HEK293T (cell line): ENCODE results near the gene NAIF1.
A peak's percentile ranks its signal among the peaks of the same experiment; 100 is the strongest.
"Not testable (repeated sequence)": the region's sequence is repeated elsewhere in the genome, so short reads cannot be mapped to it uniquely, and the experiment has no call there.

Experiments
- CTCF ChIA-PET: fragments of 350-600 bp; formaldehyde crosslinking; extraction: SDS; loops from one replicate; lab custom pipeline; 2021; ENCODE audit warnings: antibody characterized with exemption, inconsistent platforms; lab: Yijun Ruan, JAX
- POLR2A ChIA-PET: fragments of 350-600 bp; formaldehyde crosslinking; extraction: SDS; loops from one replicate; lab custom pipeline; 2020; ENCODE audit warnings: antibody characterized with exemption, inconsistent platforms; lab: Yijun Ruan, JAX
- DNase-seq: peaks from one replicate; pipeline ENCODE4 v3.0.0; 2012; ENCODE audit warnings: mixed read lengths; ENCODE audit errors: extremely low spot score
- ARNT ChIP-seq: fragments of 450-650 bp; IDR thresholded peaks from 2 replicates; pipeline ENCODE4 v1.6.1; 2017; ENCODE audit warnings: mild to moderate bottlenecking
- BHLHE40 ChIP-seq: fragments of 450-650 bp; IDR thresholded peaks from 2 replicates; pipeline ENCODE4 v1.6.1; 2016; ENCODE audit warnings: mild to moderate bottlenecking, moderate library complexity, borderline replicate concordance
- CTBP1 ChIP-seq: fragments of 450-650 bp; IDR thresholded peaks from 2 replicates; pipeline ENCODE4 v1.6.1; 2016; ENCODE audit warnings: borderline replicate concordance
- ELF4 ChIP-seq: fragments of 450-650 bp; IDR thresholded peaks from 2 replicates; pipeline ENCODE4 v1.6.1; 2017; ENCODE audit warnings: antibody characterized with exemption
- FOXA1 ChIP-seq: fragments of 450-650 bp; IDR thresholded peaks from 2 replicates; pipeline ENCODE4 v1.6.1; 2016; ENCODE audit warnings: mild to moderate bottlenecking
- FOXK2 ChIP-seq: fragments of 450-650 bp; IDR thresholded peaks from 2 replicates; pipeline ENCODE4 v1.6.1; 2016; ENCODE audit warnings: mild to moderate bottlenecking
- FOXM1 ChIP-seq: fragments of 450-650 bp; IDR thresholded peaks from 2 replicates; pipeline ENCODE4 v1.6.1; 2017; ENCODE audit warnings: mild to moderate bottlenecking, borderline replicate concordance
- HDGF ChIP-seq: fragments of 450-650 bp; IDR thresholded peaks from 2 replicates; pipeline ENCODE4 v1.6.1; 2017; ENCODE audit warnings: antibody characterized with exemption, borderline replicate concordance
- L3MBTL2 ChIP-seq: fragments of 450-650 bp; conservative IDR thresholded peaks from 2 replicates; pipeline ENCODE4 v1.6.1; 2016; ENCODE audit warnings: mild to moderate bottlenecking
- LEF1 ChIP-seq: fragments of 450-650 bp; IDR thresholded peaks from 2 replicates; pipeline ENCODE4 v1.6.1; 2017; ENCODE audit warnings: mild to moderate bottlenecking, borderline replicate concordance
- NFRKB ChIP-seq: fragments of 450-650 bp; IDR thresholded peaks from 2 replicates; pipeline ENCODE4 v1.6.1; 2016; ENCODE audit warnings: mild to moderate bottlenecking, moderate library complexity
- SP1 ChIP-seq: fragments of 450-650 bp; IDR thresholded peaks from 2 replicates; pipeline ENCODE4 v1.6.1; 2017
- SUZ12 ChIP-seq: fragments of 450-650 bp; IDR thresholded peaks from 2 replicates; pipeline ENCODE4 v1.6.1; 2016; ENCODE audit warnings: mild to moderate bottlenecking
- TARDBP ChIP-seq: fragments of 450-650 bp; IDR thresholded peaks from 2 replicates; pipeline ENCODE4 v1.6.1; 2016
- ZNF384 ChIP-seq: fragments of 450-650 bp; IDR thresholded peaks from 2 replicates; pipeline ENCODE4 v1.6.1; 2016
- TF ChIP-seq, protein P1 (sequence below): fragments of 450-650 bp; IDR thresholded peaks from 2 replicates; pipeline ENCODE4 v1.6.1; 2016

NAIF1 gene

DNA sequence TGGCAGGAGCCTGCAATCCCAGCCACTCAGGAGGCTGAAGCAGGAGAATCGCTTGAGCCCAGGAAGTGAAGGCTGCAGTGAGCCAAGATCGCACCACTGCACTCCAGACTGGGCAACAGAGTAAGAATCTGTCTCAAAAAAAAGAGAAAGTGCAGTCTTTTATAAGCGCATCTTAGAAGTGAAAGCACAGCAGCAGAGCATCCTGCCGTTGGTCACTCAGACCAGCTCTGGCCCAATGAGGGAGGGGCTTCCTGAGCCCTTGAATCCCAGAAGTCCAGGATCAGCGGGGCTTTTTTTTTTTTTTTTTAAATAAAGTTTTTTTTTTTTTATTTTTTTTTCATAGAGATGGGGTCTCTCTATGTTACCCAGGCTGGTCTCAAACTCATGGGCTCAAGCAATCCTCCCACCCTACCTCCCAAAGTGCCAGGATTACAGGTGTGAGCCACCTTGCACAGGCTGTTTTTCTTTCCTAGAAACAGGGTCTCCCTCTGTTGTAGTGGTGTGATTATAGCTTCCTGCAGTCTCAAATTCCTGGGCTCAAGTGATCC, 42.3 kb downstream of the NAIF1 start:
- ChIA-PET CTCF (interaction anchor here (1.0 kb wide), 1 partner anchor 81 kb away, joined by 3 read pairs; no protein-coding TSS in a partner anchor), POLR2A (no interaction called here)
- DNase-seq, result no peak
- no peak for TF ChIP-seq BHLHE40
- TF ChIP-seq ZNF384, result peak; percentile 67
- TF ChIP-seq ARNT, result no peak
- TF ChIP-seq SP1, result no peak

DNA sequence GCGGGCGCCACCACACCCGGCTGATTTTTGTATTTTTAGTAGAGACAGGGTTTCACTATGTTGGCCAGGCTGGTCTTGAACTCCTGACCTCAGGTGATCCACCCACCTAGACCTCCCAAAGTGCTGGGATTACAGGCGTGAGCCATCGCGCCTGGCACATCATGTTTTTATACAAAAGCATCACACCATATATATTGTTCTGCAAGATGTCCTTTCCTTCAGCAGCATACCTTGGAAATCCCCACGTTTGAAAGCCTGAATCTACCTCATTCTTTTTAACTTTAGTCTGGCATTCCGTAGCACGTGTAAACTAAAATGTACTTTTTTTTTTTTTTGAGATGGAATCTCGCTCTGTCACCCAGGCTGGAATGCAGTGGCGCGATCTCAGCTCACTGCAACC, 43.4 kb downstream of the NAIF1 start:
- DNase-seq, POLR2A ChIA-PET, CTCF ChIA-PET: not testable (repeated sequence)

DNA sequence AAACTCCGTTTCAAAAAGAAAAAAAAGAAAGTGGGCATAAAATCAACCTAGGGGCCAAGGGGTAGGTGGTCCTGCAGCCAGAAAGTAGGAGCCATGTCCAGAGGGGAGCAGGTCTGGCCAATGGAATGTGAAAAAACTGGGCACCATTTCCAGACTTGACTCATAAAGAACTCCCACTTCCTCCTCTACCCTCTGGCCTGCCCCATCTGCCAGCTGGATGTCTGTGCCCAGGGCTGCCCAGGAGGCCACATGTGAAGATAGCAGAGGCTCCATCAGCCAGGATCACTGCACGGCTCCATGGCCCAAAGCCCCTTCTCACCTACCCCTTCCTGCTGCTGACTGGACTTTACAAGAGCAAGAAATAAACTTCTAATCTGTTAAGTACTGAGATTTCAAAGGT, 44.2 kb downstream of the NAIF1 start:
- ChIA-PET CTCF (interaction anchor here (0.6 kb wide), 1 partner anchor 8 kb away, joined by 7 read pairs; no protein-coding TSS in a partner anchor), POLR2A (no interaction called here)
- no peak for TF ChIP-seq LEF1
- TF ChIP-seq FOXM1, result no peak
- TF ChIP-seq FOXK2, result no peak
- TF ChIP-seq SP1, result no peak
- no peak for TF ChIP-seq FOXA1
- no peak for TF ChIP-seq CTBP1
- TF ChIP-seq SUZ12, result no peak
- TF ChIP-seq L3MBTL2, result no peak
- TF ChIP-seq, protein P1, sequence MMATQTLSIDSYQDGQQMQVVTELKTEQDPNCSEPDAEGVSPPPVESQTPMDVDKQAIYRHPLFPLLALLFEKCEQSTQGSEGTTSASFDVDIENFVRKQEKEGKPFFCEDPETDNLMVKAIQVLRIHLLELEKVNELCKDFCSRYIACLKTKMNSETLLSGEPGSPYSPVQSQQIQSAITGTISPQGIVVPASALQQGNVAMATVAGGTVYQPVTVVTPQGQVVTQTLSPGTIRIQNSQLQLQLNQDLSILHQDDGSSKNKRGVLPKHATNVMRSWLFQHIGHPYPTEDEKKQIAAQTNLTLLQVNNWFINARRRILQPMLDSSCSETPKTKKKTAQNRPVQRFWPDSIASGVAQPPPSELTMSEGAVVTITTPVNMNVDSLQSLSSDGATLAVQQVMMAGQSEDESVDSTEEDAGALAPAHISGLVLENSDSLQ, result no peak
- no peak for TF ChIP-seq HDGF
- TF ChIP-seq NFRKB, result no peak
- no peak for TF ChIP-seq ARNT
- no peak for TF ChIP-seq ZNF384
- no peak for DNase-seq

DNA sequence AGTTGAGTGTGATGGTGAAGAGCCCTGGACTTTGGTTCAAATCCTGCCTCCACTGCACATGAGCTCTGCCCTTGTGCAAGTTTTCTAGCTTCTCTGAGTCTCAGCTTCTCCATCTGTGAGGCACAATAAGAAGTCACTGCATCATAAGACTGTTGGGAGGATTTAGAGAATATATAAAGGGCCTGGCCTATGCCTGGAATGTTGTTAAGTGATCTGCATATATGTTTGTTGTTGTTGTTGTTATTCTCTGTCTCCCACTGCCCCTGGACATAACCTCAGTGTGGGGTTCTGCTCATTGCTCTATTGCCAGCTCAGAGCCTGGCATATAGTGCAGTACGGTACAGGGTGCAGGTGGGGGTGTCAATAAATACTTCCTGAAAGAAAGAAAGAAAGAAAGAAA, 46.0 kb downstream of the NAIF1 start:
- CTCF ChIA-PET, result no interaction called here
- TF ChIP-seq HDGF, result no peak
- TF ChIP-seq, protein P1, result no peak
- no peak for TF ChIP-seq FOXA1
- no peak for TF ChIP-seq ELF4
- no peak for TF ChIP-seq LEF1
- no peak for TF ChIP-seq TARDBP
- TF ChIP-seq SP1, result no peak
- no peak for TF ChIP-seq CTBP1
- no peak for TF ChIP-seq ARNT
- no peak for TF ChIP-seq FOXK2
- TF ChIP-seq FOXM1, result no peak
- POLR2A ChIA-PET, result no interaction called here
- no peak for DNase-seq

DNA sequence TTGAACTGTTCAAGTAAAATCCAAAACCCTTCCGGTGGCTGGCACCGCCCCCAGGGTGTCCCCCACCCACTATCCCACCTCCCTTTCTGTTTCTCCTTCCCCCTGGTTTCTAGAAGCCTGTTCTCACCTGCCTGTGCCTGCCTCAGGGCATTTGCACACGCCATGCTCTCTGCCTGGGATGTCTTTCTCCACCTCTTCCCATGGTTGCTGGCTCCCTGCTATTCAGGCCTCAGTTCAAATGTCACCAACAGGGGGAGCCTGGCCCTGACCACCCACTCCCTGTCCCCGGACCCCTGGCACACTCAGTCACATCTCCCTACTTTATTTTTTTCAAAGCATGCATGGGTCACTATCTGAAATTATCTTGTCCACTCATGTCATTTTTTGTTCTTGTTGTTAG, 46.4 kb downstream of the NAIF1 start:
- POLR2A ChIA-PET, result no interaction called here
- DNase-seq, result peak; percentile 42
- CTCF ChIA-PET, result no interaction called here
- TF ChIP-seq FOXA1 (no peak), L3MBTL2 (no peak), FOXK2 (no peak), ELF4 (no peak), LEF1 (no peak), HDGF (no peak), ARNT (no peak), SP1 (no peak), ZNF384 (no peak), CTBP1 (no peak), FOXM1 (no peak), TARDBP (no peak), SUZ12 (no peak)
- TF ChIP-seq, protein P1, result no peak

DNA sequence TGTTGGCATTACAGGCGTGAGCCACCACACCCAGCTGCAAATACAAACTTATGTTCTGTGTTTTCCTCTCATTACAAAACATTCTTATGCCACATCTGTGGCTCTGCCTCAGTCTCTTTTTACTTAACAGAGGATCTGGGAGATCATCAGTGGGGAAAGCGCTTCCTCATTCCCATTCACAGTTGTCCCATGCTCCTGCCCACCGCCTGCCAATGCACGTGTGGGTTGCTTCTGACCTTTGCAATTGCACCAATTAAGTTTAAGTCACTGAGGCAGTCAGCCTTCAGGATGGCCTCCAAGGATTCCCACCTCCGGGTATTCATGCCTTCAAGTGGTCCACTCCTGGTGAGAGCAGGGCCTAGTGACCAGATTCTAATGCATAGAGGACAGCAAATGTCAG, 51.4 kb downstream of the NAIF1 start:
- ChIA-PET POLR2A (no interaction called here), CTCF (interaction anchor here (0.6 to 1.2 kb wide), 2 partner anchors 72 to 102 kb away, joined by 3 read pairs; no protein-coding TSS in a partner anchor)
- DNase-seq, result no peak
- TF ChIP-seq HDGF, result no peak
- TF ChIP-seq, protein P1, result no peak
- TF ChIP-seq FOXK2, result no peak
- TF ChIP-seq SUZ12, result no peak
- no peak for TF ChIP-seq ELF4
- TF ChIP-seq SP1, result no peak
- no peak for TF ChIP-seq LEF1
- no peak for TF ChIP-seq FOXA1
- no peak for TF ChIP-seq ARNT
- TF ChIP-seq ZNF384, result no peak
- no peak for TF ChIP-seq CTBP1
- no peak for TF ChIP-seq FOXM1
- TF ChIP-seq TARDBP, result no peak
- TF ChIP-seq NFRKB, result no peak
